ENCODE data around the gene RNF41.
"Not testable (repeated sequence)": the region's sequence is repeated elsewhere in the genome, so short reads cannot be mapped to it uniquely, and the experiment has no call there.

RNF41 gene

GRCh38 chr12:56208006-56208405 is 13.7 kb downstream of the RNF41 start:
- no peak for ATAC-seq
- DNase-seq = no peak

GRCh38 chr12:56206452-56207166 is 15.1 kb downstream of the RNF41 start:
- ATAC-seq = peak; percentile 70
- peak; percentile 50 for DNase-seq

GRCh38 chr12:56205445-56205844 is 16.3 kb downstream of the RNF41 start:
- ATAC-seq (no peak), DNase-seq (no peak)

GRCh38 chr12:56204275-56204674 is 17.4 kb downstream of the RNF41 start:
- ATAC-seq = no peak
- no peak for DNase-seq

- no peak for ATAC-seq
- DNase-seq = no peak
Measured at GRCh38 chr12:56202838-56203237, 18.9 kb downstream of the RNF41 start.

- no peak for ATAC-seq
Measured at GRCh38 chr12:56202366-56202765, 19.4 kb downstream of the RNF41 start.

GRCh38 chr12:56198836-56199235 is 22.9 kb downstream of the RNF41 start:
- ATAC-seq (no peak), DNase-seq (no peak)

More at GRCh38 chr12:56202366-56202765, 19.4 kb downstream of the RNF41 start:
- DNase-seq = no peak

GRCh38 chr12:56197921-56198635 is 23.6 kb downstream of the RNF41 start:
- no peak for ATAC-seq
- DNase-seq = no peak

- not testable (repeated sequence) for DNase-seq, ATAC-seq
Measured at GRCh38 chr12:56196818-56197550, 24.7 kb downstream of the RNF41 start.

- peak; percentile 83 for DNase-seq
- ATAC-seq = no peak
Measured at GRCh38 chr12:56193025-56193578, 28.6 kb downstream of the RNF41 start.

- DNase-seq = no peak
- ATAC-seq = no peak
Measured at GRCh38 chr12:56192582-56192981, 29.1 kb downstream of the RNF41 start.

- ATAC-seq = no peak
- DNase-seq = no peak
Measured at GRCh38 chr12:56190695-56191155, 31.0 kb downstream of the RNF41 start.

GRCh38 chr12:56189918-56190694 is 31.6 kb downstream of the RNF41 start:
- DNase-seq (peak; percentile 90), ATAC-seq (peak; percentile 62)

- ATAC-seq (peak; percentile 90), DNase-seq (peak; percentile 92)
Measured at GRCh38 chr12:56189099-56189917, 32.4 kb downstream of the RNF41 start, which contains the start of gene SMARCC2. TSS of gene SMARCC2 (minus strand) at chr12:56189483. CDS start at chr12:56189461, 22 bp downstream.

- no peak for DNase-seq
- ATAC-seq = no peak
Measured at GRCh38 chr12:56188778-56189098, 33.0 kb downstream of the RNF41 start.

GRCh38 chr12:56188131-56188777 is 33.5 kb downstream of the RNF41 start:
- ATAC-seq (no peak), DNase-seq (no peak)

GRCh38 chr12:56186957-56187356 is 34.8 kb downstream of the RNF41 start:
- no peak for DNase-seq
- ATAC-seq = no peak

GRCh38 chr12:56178347-56178746 is 43.4 kb downstream of the RNF41 start:
- no peak for DNase-seq
- ATAC-seq = no peak

GRCh38 chr12:56172839-56173238 is 48.9 kb downstream of the RNF41 start:
- DNase-seq (no peak), ATAC-seq (no peak)

GRCh38 chr12:56169229-56169759 is 52.4 kb downstream of the RNF41 start:
- ATAC-seq = no peak

More at GRCh38 chr12:56169229-56169759, 52.4 kb downstream of the RNF41 start:
- DNase-seq = no peak
